Endometrial microvascular endothelial cells (primary cell): Measurements from ENCODE around the gene DDX19B. TPM values are rescaled to one million over a fixed set of nuclear protein-coding genes. Genes with fewer than 3 reads are reported as not detected.
"Not testable (repeated sequence)": the region's sequence is repeated elsewhere in the genome, so short reads cannot be mapped to it uniquely, and the experiment has no call there.

Experiments
- in situ Hi-C: cut with HindIII; loops from 2 replicates; pipeline ENCODE4 v1.10.0; 2017; ENCODE audit warnings: low sequenced_read_pairs, low pct_unique_long_range_greater_than_20kb; ENCODE audit errors: inconsistent ontology term
- total RNA-seq: library from RNA; depleted of rRNA; stranded (reverse); fragments of >200 nt; gene quantifications from one replicate; pipeline ENCODE4 v1.2.3, GENCODE V29; 2015; ENCODE audit errors: inconsistent ontology term

Gene DDX19B
- total RNA-seq, result 28.2 TPM

- in situ Hi-C loops, result no loop called here
Observed at GRCh38 chr16:70298988-70299938, at the start of gene DDX19B. Gene DDX19B (plus strand): TSS chr16:70299186. CDS start chr16:70299298, 112 bp downstream.

GRCh38 chr16:70249697-70250096, 49.3 kb upstream of the DDX19B start:
- in situ Hi-C loops, result not testable (repeated sequence)

GRCh38 chr16:70250748-70251628, 48.0 kb upstream of the DDX19B start:
- in situ Hi-C loops, result no loop called here

- in situ Hi-C loops, result no loop called here
Observed at GRCh38 chr16:70251629-70252354, 47.2 kb upstream of the DDX19B start, which contains the start of gene EXOSC6. Gene EXOSC6 (minus strand): TSS chr16:70251940. CDS start chr16:70251900, 40 bp downstream.

GRCh38 chr16:70252355-70252988, 46.5 kb upstream of the DDX19B start:
- in situ Hi-C loops, result no loop called here

- in situ Hi-C loops, result no loop called here
Observed at GRCh38 chr16:70253291-70254106, 45.5 kb upstream of the DDX19B start.

- in situ Hi-C loops, result no loop called here
Observed at GRCh38 chr16:70254180-70254964, 44.6 kb upstream of the DDX19B start.

- in situ Hi-C loops, result no loop called here
Observed at GRCh38 chr16:70254965-70255286, 44.1 kb upstream of the DDX19B start.

GRCh38 chr16:70255574-70255973, 43.4 kb upstream of the DDX19B start:
- in situ Hi-C loops, result no loop called here

GRCh38 chr16:70257391-70257790, 41.6 kb upstream of the DDX19B start:
- in situ Hi-C loops, result no loop called here

GRCh38 chr16:70258065-70258464, 40.9 kb upstream of the DDX19B start:
- in situ Hi-C loops, result no loop called here

- in situ Hi-C loops, result no loop called here
Observed at GRCh38 chr16:70258946-70259345, 40.0 kb upstream of the DDX19B start.

- in situ Hi-C loops, result not testable (repeated sequence)
Observed at GRCh38 chr16:70259903-70260302, 39.1 kb upstream of the DDX19B start.

GRCh38 chr16:70267516-70267915, 31.5 kb upstream of the DDX19B start:
- in situ Hi-C loops, result no loop called here

- in situ Hi-C loops, result not testable (repeated sequence)
Observed at GRCh38 chr16:70267922-70268321, 31.1 kb upstream of the DDX19B start.

GRCh38 chr16:70269471-70269870, 29.5 kb upstream of the DDX19B start:
- in situ Hi-C loops, result no loop called here

GRCh38 chr16:70270176-70270575, 28.8 kb upstream of the DDX19B start:
- in situ Hi-C loops, result no loop called here
